Breast epithelium (tissue), 3 donors: Measurements from ENCODE around the gene AGAP1.

ENCODE experiments used
- POLR2A ChIP-seq: fragments of 450-650 bp; IDR thresholded peaks from one replicate; pipeline ENCODE4 v1.6.1; 2016; ENCODE audit warnings: antibody characterized with exemption, mild to moderate bottlenecking, moderate library complexity
- POLR2AphosphoS5 ChIP-seq, 3 donors: sonication (generic); formaldehyde crosslinking; IDR thresholded peaks; one replicate each; pipeline ENCODE4 v1.6.1; 2017; ENCODE audit warnings: antibody characterized with exemption in 3 of 3
- TF ChIP-seq, protein P1 (sequence below), 3 donors: fragments of 450-650 bp; IDR thresholded peaks; one replicate each; pipeline ENCODE4 v1.5.1; 2016 to 2017; ENCODE audit warnings: antibody characterized with exemption in 3 of 3, mild to moderate bottlenecking in 3 of 3, moderate library complexity in 3 of 3

DNA sequence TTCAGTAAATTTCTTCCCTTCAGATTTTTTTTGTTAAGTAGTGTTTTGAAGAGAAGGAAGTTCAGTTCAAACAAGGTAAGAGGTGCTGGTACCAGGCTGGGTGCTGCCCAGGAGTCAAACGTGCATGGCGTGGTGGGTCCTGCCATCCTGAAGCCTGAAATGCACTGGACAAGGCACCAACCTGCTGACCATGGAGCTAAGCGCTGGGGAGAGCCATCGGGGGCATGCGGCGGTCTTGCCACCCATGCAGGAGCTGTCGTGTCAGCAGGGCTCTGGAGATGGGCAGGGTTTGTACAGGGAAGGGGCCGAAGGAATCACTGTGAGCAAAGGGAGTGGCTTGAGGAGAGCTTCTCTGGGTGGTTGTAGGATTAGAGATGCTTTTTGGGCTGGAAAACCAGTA, 547.8 kb downstream of the AGAP1 start:
- TF ChIP-seq, protein P1, sequence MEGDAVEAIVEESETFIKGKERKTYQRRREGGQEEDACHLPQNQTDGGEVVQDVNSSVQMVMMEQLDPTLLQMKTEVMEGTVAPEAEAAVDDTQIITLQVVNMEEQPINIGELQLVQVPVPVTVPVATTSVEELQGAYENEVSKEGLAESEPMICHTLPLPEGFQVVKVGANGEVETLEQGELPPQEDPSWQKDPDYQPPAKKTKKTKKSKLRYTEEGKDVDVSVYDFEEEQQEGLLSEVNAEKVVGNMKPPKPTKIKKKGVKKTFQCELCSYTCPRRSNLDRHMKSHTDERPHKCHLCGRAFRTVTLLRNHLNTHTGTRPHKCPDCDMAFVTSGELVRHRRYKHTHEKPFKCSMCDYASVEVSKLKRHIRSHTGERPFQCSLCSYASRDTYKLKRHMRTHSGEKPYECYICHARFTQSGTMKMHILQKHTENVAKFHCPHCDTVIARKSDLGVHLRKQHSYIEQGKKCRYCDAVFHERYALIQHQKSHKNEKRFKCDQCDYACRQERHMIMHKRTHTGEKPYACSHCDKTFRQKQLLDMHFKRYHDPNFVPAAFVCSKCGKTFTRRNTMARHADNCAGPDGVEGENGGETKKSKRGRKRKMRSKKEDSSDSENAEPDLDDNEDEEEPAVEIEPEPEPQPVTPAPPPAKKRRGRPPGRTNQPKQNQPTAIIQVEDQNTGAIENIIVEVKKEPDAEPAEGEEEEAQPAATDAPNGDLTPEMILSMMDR (IDR thresholded peaks at IDR 0.05): no peak
- TF ChIP-seq POLR2A: no peak
- TF ChIP-seq POLR2AphosphoS5 (IDR thresholded peaks at IDR 0.05): no peak
